ENCODE data around the gene DIS3L. TPM values are rescaled to one million over a fixed set of nuclear protein-coding genes. Genes with fewer than 3 reads are reported as not detected.

DIS3L gene
- total RNA-seq, 1 experiment from 2014 or later, result 32.9 TPM

GRCh38 chr15:66308531-66308930, 15.2 kb downstream of the DIS3L start (continued):
- TF ChIP-seq MAX (CRISPR knock-in tag; IDR thresholded peaks at IDR 0.05) (no peak), FOXK1 (CRISPR knock-in tag; IDR thresholded peaks at IDR 0.05) (no peak), ZNF121 (CRISPR knock-in tag; IDR thresholded peaks at IDR 0.05) (no peak)

- no peak overlapping the region for H3K4me3 Mint-ChIP-seq
- H3K27ac Mint-ChIP-seq, result no peak overlapping the region
- ChIA-PET POLR2A (no interaction called here), CTCF (no interaction called here)
- no peak for ATAC-seq
- TF ChIP-seq PREB (CRISPR knock-in tag; IDR thresholded peaks at IDR 0.05; ENCODE audit: borderline replicate concordance) (no peak), FOXK1 (CRISPR knock-in tag; IDR thresholded peaks at IDR 0.05) (no peak), MXD4 (CRISPR knock-in tag; IDR thresholded peaks at IDR 0.05; ENCODE audit: borderline replicate concordance) (no peak), ZNF219 (CRISPR knock-in tag; IDR thresholded peaks at IDR 0.05; ENCODE audit: borderline replicate concordance) (no peak), SMAD4 (CRISPR knock-in tag; IDR thresholded peaks at IDR 0.05) (no peak), MLX (CRISPR knock-in tag; IDR thresholded peaks at IDR 0.05) (no peak), E2F4 (CRISPR knock-in tag; IDR thresholded peaks at IDR 0.05; ENCODE audit: borderline replicate concordance, low read depth) (no peak), KAT7 (CRISPR knock-in tag; IDR thresholded peaks at IDR 0.05; ENCODE audit: borderline replicate concordance) (no peak), ZNF121 (CRISPR knock-in tag; IDR thresholded peaks at IDR 0.05) (no peak), GRHL2 (CRISPR knock-in tag; IDR thresholded peaks at IDR 0.05; ENCODE audit: insufficient replicate concordance, severe bottlenecking) (no peak)
- no peak for DNase-seq (ENCODE audit: low spot score)
- no peaks in the 10 kb centered on the region for H3K27me3 Mint-ChIP-seq (ENCODE audit: low read depth)
- H3K9me3 Mint-ChIP-seq, result no peaks in the 10 kb centered on the region
- peaks cover 33% of the 10 kb centered on the region for H3K36me3 Mint-ChIP-seq
- peaks cover 5% of the 10 kb centered on the region; the same call in 1 of the 2 replicates for H3K4me1 Mint-ChIP-seq
Observed at GRCh38 chr15:66309828-66310227, 16.5 kb downstream of the DIS3L start.

- Mint-ChIP-seq H3K4me1 (peaks cover 5% of the 10 kb centered on the region; the same call in 1 of the 2 replicates), H3K9me3 (no peaks in the 10 kb centered on the region), H3K27me3 (ENCODE audit: low read depth) (no peaks in the 10 kb centered on the region), H3K27ac (no peak overlapping the region), H3K36me3 (peaks cover 40% of the 10 kb centered on the region), H3K4me3 (no peak overlapping the region)
- ATAC-seq (no peak), DNase-seq (ENCODE audit: low spot score) (no peak)
- ChIA-PET CTCF (no interaction called here), POLR2A (no interaction called here)
- TF ChIP-seq ZBTB43 (CRISPR knock-in tag; IDR thresholded peaks at IDR 0.05) (no peak), OVOL2 (CRISPR knock-in tag; IDR thresholded peaks at IDR 0.05; ENCODE audit: borderline replicate concordance) (no peak), FOXK1 (CRISPR knock-in tag; IDR thresholded peaks at IDR 0.05) (no peak), E2F5 (CRISPR knock-in tag; IDR thresholded peaks at IDR 0.05) (no peak), CBFB (CRISPR knock-in tag; IDR thresholded peaks at IDR 0.05; ENCODE audit: low read depth) (no peak)
Observed at GRCh38 chr15:66310786-66311185, 17.4 kb downstream of the DIS3L start.

- CTCF ChIA-PET, result no interaction called here
- Mint-ChIP-seq H3K4me1 (no peaks in the 10 kb centered on the region), H3K36me3 (peaks cover 45% of the 10 kb centered on the region), H3K4me3 (no peak overlapping the region), H3K9me3 (no peaks in the 10 kb centered on the region), H3K27ac (no peak overlapping the region), H3K27me3 (ENCODE audit: low read depth) (no peaks in the 10 kb centered on the region)
- no peak for DNase-seq (ENCODE audit: low spot score)
- ATAC-seq, result no peak
- POLR2A ChIA-PET, result no interaction called here
- no peak for TF ChIP-seq NFYB (CRISPR knock-in tag; conservative IDR thresholded peaks at IDR 0.05; ENCODE audit: low read depth)
- TF ChIP-seq MYBL2 (CRISPR knock-in tag; IDR thresholded peaks at IDR 0.05), result no peak
- TF ChIP-seq ESRRA (CRISPR knock-in tag; IDR thresholded peaks at IDR 0.05; ENCODE audit: borderline replicate concordance), result no peak
- TF ChIP-seq USF1 (CRISPR knock-in tag; IDR thresholded peaks at IDR 0.05), result no peak
- no peak for TF ChIP-seq AR (CRISPR knock-in tag; IDR thresholded peaks at IDR 0.05)
- no peak for TF ChIP-seq SMAD3 (CRISPR knock-in tag; IDR thresholded peaks at IDR 0.05; ENCODE audit: borderline replicate concordance)
- no peak for TF ChIP-seq NR3C1 (CRISPR knock-in tag; conservative IDR thresholded peaks at IDR 0.05; ENCODE audit: low read depth)
Observed at GRCh38 chr15:66312144-66312543, 18.8 kb downstream of the DIS3L start.
